Neural cell (in vitro differentiated cells): ENCODE results near the gene CCNDBP1. TPM values are rescaled to one million over a fixed set of nuclear protein-coding genes. Genes with fewer than 3 reads are reported as not detected.

Experiments used
- H2AFZ ChIP-seq: fragments of 200-600, 300-800 bp; sonication (generic), shearing (Covaris generic); 2 replicates; pipeline ENCODE4 v1.6.0; 2014; ENCODE audit warnings: low read depth, mild to moderate bottlenecking, antibody characterized with exemption, low read length, moderate library complexity
- H3F3A ChIP-seq: fragments of 200-600 bp; shearing (Covaris generic); 2 replicates; pipeline ENCODE4 v1.6.1; 2016; ENCODE audit warnings: mild to moderate bottlenecking, moderate library complexity, mixed read lengths, antibody characterized with exemption, low read length; ENCODE audit not compliant: insufficient read depth, poor library complexity, severe bottlenecking
- H3K27ac ChIP-seq: fragments of 200-600, 300-800 bp; sonication (generic), shearing (Covaris generic); 2 replicates; pipeline ENCODE4 v1.5.1; 2014; ENCODE audit warnings: mild to moderate bottlenecking, low read length, moderate library complexity
- H3K27me3 ChIP-seq: fragments of 300-800, 200-600 bp; sonication (generic), shearing (Covaris generic); 2 replicates; pipeline ENCODE4 v1.6.0; 2014; ENCODE audit warnings: mild to moderate bottlenecking, low read depth, low read length, moderate library complexity; ENCODE audit not compliant: insufficient read depth
- H3K36me3 ChIP-seq: fragments of 300-800, 200-600 bp; sonication (generic), shearing (Covaris generic); 2 replicates; pipeline ENCODE4 v1.5.1; 2014; ENCODE audit warnings: mild to moderate bottlenecking, antibody characterized with exemption, low read length, moderate library complexity; ENCODE audit not compliant: insufficient read depth
- H3K4me2 ChIP-seq: fragments of 300-800, 200-600 bp; sonication (generic), shearing (Covaris generic); 2 replicates; pipeline ENCODE4 v1.6.0; 2014; ENCODE audit warnings: mild to moderate bottlenecking, low read length
- H3K4me3 ChIP-seq: fragments of 300-800, 200-600 bp; sonication (generic), shearing (Covaris generic); 2 replicates; pipeline ENCODE4 v1.5.1; 2014; ENCODE audit warnings: mild to moderate bottlenecking, low read length, moderate library complexity
- H3K79me2 ChIP-seq: fragments of 200-600 bp; shearing (Covaris generic); replicated peaks from 2 replicates; pipeline ENCODE4 v1.6.0; 2014; ENCODE audit warnings: mild to moderate bottlenecking, low read length, moderate library complexity; ENCODE audit not compliant: insufficient read depth
- H3K9ac ChIP-seq: fragments of 300-800, 200-600 bp; sonication (generic), shearing (Covaris generic); 2 replicates; pipeline ENCODE4 v1.6.1; 2016; ENCODE audit warnings: mild to moderate bottlenecking, low read length, mixed read lengths
- H3K9me2 ChIP-seq: fragments of 200-600 bp; shearing (Covaris generic); 2 replicates; pipeline ENCODE4 v1.6.1; 2016; ENCODE audit warnings: mild to moderate bottlenecking, low read length, mixed read lengths; ENCODE audit not compliant: insufficient read depth
- H3K9me3 ChIP-seq: fragments of 200-600, 300-800 bp; sonication (generic), shearing (Covaris generic); 2 replicates; pipeline ENCODE4 v1.6.1; 2016; ENCODE audit warnings: mild to moderate bottlenecking, mixed run types, low read length, moderate library complexity, mixed read lengths
- H4K20me1 ChIP-seq: fragments of 200-600 bp; shearing (Covaris generic); 2 replicates; pipeline ENCODE4 v1.6.1; 2016; ENCODE audit warnings: mild to moderate bottlenecking, mixed run types; ENCODE audit not compliant: insufficient read depth
- EP300 ChIP-seq: fragments of 450-650 bp; conservative IDR thresholded peaks from 2 replicates; pipeline ENCODE4 v1.6.1; 2014; ENCODE audit warnings: antibody characterized with exemption, mild to moderate bottlenecking, moderate library complexity; ENCODE audit not compliant: poor library complexity, severe bottlenecking
- EZH2 ChIP-seq: fragments of 200-600, 300-800 bp; shearing (Covaris generic), sonication (generic); IDR thresholded peaks from 2 replicates; pipeline ENCODE4 v1.6.1; 2014; ENCODE audit warnings: antibody characterized with exemption, low read length, borderline replicate concordance, mild to moderate bottlenecking; ENCODE audit not compliant: insufficient read depth, poor library complexity, severe bottlenecking
- MXI1 ChIP-seq: fragments of 450-650 bp; conservative IDR thresholded peaks from 2 replicates; pipeline ENCODE4 v1.6.1; 2014; ENCODE audit warnings: antibody characterized with exemption, mild to moderate bottlenecking; ENCODE audit not compliant: poor library complexity, severe bottlenecking
- POLR2AphosphoS5 ChIP-seq: IDR thresholded peaks from 2 replicates; pipeline ENCODE4 v1.6.1; 2012
- RAD21 ChIP-seq: fragments of 450-650 bp; conservative IDR thresholded peaks from 2 replicates; pipeline ENCODE4 v1.6.1; 2014; ENCODE audit warnings: antibody characterized with exemption, mild to moderate bottlenecking, moderate library complexity
- SMC3 ChIP-seq: fragments of 450-650 bp; conservative IDR thresholded peaks from 2 replicates; pipeline ENCODE4 v1.6.1; 2014; ENCODE audit warnings: antibody characterized with exemption, mild to moderate bottlenecking, moderate library complexity; ENCODE audit not compliant: poor library complexity
- TAF1 ChIP-seq: IDR thresholded peaks from 2 replicates; pipeline ENCODE4 v1.6.1; 2012; ENCODE audit warnings: low read depth
- polyA plus RNA-seq: library from polyadenylated mRNA; depleted of rRNA; stranded (reverse); fragments of >200 nt; gene quantifications from 2 replicates; pipeline ENCODE4 v1.2.3, GENCODE V29; 2014
- TF ChIP-seq, protein P1 (sequence below): fragments of 450-650 bp; IDR thresholded peaks from 2 replicates; pipeline ENCODE4 v1.5.1; 2014; ENCODE audit warnings: antibody characterized with exemption, mild to moderate bottlenecking, moderate library complexity; ENCODE audit not compliant: poor library complexity, severe bottlenecking
- TF ChIP-seq, protein P2 (sequence below): IDR thresholded peaks from 2 replicates; pipeline ENCODE4 v1.6.1; 2012; ENCODE audit warnings: borderline replicate concordance

CCNDBP1 gene
- polyA plus RNA-seq, 1 donor from 2014 or later, result 67.6 TPM

DNA sequence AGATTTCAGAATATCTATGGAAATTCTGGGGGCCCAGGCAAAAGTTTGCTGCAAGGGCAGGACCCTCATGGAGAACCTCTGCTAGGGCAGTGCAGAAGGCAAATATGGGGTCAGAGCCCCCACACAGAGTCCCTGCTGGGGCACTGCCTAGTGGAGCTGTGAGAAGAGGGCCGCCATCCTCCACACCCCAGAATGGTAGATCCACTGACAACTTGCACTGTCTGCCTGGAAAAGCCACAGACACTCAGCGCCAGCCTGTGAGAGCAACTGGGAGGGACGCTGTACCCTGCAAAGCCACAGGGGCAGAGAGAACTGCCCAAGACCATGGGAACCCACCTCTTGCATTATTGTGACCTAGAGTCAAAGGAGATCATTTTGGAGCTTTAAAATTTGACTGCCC is 13.8 kb downstream of the CCNDBP1 start:
- no peaks in the 10 kb centered on the region for H3K36me3 ChIP-seq
- no peaks in the 10 kb centered on the region for H3K79me2 ChIP-seq
- no peak overlapping the region for H3K27ac ChIP-seq
- H3K4me3 ChIP-seq, result no peak overlapping the region
- H2AFZ ChIP-seq, result no peak overlapping the region
- no peaks in the 10 kb centered on the region for H4K20me1 ChIP-seq
- H3K4me2 ChIP-seq, result no peak overlapping the region
- H3K9ac ChIP-seq, result no peak overlapping the region
- no peaks in the 10 kb centered on the region for H3K9me3 ChIP-seq
- H3F3A ChIP-seq, result no peaks in the 10 kb centered on the region
- TF ChIP-seq POLR2AphosphoS5 (no peak), EZH2 (no peak), EP300 (no peak), TAF1 (no peak), RAD21 (no peak), MXI1 (no peak), SMC3 (no peak)
- TF ChIP-seq, protein P1, sequence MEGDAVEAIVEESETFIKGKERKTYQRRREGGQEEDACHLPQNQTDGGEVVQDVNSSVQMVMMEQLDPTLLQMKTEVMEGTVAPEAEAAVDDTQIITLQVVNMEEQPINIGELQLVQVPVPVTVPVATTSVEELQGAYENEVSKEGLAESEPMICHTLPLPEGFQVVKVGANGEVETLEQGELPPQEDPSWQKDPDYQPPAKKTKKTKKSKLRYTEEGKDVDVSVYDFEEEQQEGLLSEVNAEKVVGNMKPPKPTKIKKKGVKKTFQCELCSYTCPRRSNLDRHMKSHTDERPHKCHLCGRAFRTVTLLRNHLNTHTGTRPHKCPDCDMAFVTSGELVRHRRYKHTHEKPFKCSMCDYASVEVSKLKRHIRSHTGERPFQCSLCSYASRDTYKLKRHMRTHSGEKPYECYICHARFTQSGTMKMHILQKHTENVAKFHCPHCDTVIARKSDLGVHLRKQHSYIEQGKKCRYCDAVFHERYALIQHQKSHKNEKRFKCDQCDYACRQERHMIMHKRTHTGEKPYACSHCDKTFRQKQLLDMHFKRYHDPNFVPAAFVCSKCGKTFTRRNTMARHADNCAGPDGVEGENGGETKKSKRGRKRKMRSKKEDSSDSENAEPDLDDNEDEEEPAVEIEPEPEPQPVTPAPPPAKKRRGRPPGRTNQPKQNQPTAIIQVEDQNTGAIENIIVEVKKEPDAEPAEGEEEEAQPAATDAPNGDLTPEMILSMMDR, result no peak
- TF ChIP-seq, protein P2, sequence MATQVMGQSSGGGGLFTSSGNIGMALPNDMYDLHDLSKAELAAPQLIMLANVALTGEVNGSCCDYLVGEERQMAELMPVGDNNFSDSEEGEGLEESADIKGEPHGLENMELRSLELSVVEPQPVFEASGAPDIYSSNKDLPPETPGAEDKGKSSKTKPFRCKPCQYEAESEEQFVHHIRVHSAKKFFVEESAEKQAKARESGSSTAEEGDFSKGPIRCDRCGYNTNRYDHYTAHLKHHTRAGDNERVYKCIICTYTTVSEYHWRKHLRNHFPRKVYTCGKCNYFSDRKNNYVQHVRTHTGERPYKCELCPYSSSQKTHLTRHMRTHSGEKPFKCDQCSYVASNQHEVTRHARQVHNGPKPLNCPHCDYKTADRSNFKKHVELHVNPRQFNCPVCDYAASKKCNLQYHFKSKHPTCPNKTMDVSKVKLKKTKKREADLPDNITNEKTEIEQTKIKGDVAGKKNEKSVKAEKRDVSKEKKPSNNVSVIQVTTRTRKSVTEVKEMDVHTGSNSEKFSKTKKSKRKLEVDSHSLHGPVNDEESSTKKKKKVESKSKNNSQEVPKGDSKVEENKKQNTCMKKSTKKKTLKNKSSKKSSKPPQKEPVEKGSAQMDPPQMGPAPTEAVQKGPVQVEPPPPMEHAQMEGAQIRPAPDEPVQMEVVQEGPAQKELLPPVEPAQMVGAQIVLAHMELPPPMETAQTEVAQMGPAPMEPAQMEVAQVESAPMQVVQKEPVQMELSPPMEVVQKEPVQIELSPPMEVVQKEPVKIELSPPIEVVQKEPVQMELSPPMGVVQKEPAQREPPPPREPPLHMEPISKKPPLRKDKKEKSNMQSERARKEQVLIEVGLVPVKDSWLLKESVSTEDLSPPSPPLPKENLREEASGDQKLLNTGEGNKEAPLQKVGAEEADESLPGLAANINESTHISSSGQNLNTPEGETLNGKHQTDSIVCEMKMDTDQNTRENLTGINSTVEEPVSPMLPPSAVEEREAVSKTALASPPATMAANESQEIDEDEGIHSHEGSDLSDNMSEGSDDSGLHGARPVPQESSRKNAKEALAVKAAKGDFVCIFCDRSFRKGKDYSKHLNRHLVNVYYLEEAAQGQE, result no peak
- no peaks in the 10 kb centered on the region for H3K27me3 ChIP-seq
- H3K9me2 ChIP-seq, result no peaks in the 10 kb centered on the region

DNA sequence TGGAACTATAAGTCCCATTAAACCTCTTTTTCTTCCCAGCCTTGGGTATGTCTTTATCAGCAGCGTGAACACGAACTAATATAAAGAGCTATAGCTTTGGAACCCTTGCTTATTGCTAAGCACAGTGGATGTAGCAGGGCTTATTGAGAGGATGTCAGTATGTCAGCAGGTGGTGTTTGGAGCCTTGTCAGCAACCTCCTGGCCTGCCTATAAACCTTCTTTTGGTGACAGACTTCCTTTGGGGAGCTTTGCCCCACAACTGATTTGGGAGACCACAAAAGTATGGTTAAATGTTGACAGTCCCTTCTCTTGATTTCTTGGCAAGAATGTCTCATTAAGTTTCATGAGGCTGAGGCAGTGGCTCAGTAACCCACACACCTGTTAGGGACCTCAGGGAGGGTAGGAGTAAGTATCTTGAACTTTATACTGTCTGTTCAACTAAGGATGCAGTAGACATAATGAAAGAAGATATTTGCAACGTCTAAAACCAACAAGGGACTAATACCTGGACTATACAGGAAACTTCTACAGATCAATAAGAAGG is 14.8 kb downstream of the CCNDBP1 start:
- H3K9me3 ChIP-seq, result no peaks in the 10 kb centered on the region
- no peaks in the 10 kb centered on the region for H3K79me2 ChIP-seq
- no peak overlapping the region for H2AFZ ChIP-seq
- TF ChIP-seq MXI1 (no peak), EP300 (no peak), TAF1 (no peak), EZH2 (no peak), POLR2AphosphoS5 (no peak), SMC3 (no peak), RAD21 (no peak)
- TF ChIP-seq, protein P2, result no peak
- TF ChIP-seq, protein P1, result no peak
- no peak overlapping the region for H3K27ac ChIP-seq
- H3K27me3 ChIP-seq, result no peaks in the 10 kb centered on the region
- no peak overlapping the region for H3K4me2 ChIP-seq
- no peak overlapping the region for H3K9ac ChIP-seq
- no peaks in the 10 kb centered on the region for H3K9me2 ChIP-seq
- no peak overlapping the region for H3K4me3 ChIP-seq
- no peaks in the 10 kb centered on the region for H3K36me3 ChIP-seq
- no peaks in the 10 kb centered on the region for H3F3A ChIP-seq
- H4K20me1 ChIP-seq, result no peaks in the 10 kb centered on the region
